ENCODE measurements around the gene ARHGAP33.

Gene ARHGAP33

GRCh38 chr19:35775298-35776101 lies at the start of gene ARHGAP33:
Gene ARHGAP33 (plus strand): TSS chr19:35775564. CDS start chr19:35775659, 95 bp downstream.
- peak; percentile 98 for DNase-seq

GRCh38 chr19:35727053-35727955 lies 48.1 kb upstream of the ARHGAP33 start:
- no peak for DNase-seq

- no peak for DNase-seq
Observed at GRCh38 chr19:35727956-35728706, 47.2 kb upstream of the ARHGAP33 start.

GRCh38 chr19:35729021-35729420 lies 46.3 kb upstream of the ARHGAP33 start:
- DNase-seq = no peak

GRCh38 chr19:35729763-35730162 lies 45.6 kb upstream of the ARHGAP33 start:
- no peak for DNase-seq

DNA sequence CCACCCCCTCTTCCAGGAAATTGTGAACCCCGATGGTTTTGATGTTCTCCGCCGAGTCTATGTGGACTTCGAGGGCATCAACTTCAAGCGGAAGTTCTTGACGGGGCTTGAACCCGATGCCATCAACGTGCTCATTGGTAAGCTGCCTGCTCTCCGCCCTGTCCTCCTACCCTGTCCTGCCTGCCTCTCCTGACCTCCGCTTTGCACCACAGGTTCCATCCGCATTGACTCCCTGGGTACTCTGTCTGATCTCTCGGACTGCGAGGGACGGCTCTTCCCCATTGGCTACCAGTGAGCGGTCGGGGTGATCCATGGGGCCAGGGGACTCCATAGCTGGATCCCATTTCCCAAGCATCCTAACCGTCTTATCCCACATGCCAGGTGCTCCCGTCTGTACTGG lies 45.0 kb upstream of the ARHGAP33 start:
- no peak for DNase-seq

DNA sequence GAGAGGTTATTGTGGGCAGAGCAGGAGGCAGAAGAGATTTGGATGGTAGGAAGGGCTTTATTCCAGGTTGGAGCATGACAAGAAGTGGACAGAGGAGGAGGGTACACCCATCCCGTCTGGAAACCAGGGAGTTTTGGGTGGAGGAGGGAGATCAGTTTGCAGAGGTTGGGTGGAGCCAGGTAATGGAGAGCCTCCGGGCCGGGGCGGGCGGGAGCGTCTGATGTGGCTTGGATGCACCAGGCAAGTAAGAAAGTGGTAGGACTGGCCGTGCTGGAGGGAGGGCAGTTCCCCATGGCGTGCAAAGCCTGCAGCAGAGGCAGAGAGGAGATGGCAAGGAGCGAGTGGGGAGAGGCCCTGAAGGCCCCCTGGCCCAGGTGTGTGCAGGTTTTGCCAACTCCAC lies 44.0 kb upstream of the ARHGAP33 start:
- no peak for DNase-seq

DNA sequence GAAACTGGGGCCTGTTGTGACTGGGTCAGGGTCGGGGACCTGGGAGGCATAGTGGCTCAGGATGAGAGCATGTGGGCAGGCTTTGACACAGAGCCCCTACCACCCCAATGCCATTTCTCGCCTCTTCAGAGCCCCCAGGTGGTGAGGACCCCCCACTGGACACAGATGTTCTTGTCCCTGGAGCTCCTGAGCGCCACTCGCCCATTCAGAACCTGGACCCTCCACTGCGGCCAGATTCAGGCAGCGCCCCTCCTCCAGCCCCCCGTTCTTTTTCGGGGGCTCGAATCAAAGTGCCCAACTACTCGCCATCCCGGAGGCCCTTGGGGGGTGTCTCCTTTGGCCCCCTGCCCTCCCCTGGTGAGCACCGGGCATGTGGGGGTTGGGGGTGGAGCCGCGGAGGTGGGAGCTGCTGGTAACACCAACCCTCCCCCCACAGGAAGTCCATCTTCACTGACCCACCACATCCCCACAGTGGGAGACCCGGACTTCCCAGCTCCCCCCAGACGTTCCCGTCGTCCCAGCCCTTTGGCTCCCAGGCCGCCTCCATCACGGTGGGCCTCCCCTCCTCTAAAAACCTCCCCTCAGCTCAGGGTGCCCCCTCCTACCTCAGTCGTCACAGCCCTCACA lies 43.5 kb upstream of the ARHGAP33 start:
- no peak for DNase-seq

DNA sequence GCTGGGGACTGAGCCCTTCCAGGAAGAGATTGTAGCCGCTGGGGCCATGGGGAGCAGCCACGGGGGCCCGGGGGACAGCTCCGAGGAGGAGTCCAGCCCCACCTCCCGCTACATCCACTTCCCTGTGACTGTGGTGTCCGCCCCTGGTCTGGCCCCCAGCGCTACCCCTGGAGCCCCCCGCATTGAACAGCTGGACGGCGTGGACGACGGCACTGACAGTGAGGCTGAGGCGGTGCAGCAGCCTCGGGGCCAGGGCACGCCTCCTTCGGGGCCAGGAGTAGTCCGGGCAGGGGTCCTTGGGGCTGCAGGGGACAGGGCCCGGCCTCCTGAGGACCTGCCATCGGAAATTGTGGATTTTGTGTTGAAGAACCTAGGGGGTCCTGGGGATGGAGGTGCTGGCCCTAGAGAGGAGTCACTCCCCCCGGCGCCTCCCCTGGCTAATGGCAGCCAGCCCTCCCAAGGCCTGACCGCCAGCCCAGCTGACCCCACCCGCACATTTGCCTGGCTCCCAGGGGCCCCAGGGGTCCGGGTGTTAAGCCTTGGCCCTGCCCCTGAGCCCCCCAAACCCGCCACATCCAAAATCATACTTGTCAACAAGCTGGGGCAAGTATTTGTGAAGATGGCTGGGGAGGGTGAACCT lies 42.7 kb upstream of the ARHGAP33 start:
- DNase-seq = no peak

DNA sequence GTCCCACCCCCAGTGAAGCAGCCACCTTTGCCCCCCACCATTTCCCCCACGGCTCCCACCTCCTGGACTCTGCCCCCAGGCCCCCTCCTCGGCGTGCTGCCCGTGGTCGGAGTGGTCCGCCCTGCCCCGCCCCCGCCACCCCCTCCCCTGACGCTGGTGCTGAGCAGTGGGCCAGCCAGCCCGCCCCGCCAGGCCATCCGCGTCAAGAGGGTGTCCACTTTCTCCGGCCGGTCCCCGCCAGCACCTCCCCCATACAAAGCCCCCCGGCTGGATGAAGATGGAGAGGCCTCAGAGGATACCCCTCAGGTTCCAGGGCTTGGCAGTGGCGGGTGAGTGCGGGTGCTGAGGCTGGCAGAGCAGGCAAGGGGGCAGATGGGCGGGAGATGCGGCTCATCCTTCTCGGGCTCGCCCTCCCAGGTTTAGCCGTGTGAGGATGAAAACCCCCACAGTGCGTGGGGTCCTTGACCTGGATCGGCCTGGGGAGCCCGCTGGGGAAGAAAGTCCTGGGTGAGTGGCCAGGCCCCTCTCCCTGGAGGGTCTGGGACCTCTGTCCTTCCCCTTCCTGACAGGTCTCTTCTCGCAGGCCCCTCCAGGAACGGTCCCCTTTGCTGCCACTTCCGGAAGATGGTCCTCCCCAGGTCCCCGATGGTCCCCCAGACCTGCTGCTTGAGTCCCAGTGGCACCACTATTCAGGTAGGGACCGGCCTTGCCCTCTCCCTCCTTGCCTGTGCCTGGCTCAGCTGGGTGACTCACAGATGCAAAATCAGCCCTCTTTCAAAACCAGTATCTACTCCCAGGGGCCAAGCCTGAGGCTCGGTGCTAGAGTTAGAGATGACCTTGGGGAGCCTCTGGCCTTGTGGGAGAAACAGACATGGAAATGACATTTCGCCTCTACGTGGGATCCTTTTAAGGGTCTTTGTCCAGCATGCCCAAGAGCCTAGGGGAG lies 41.9 kb upstream of the ARHGAP33 start:
- no peak for DNase-seq

- DNase-seq = no peak
Observed at GRCh38 chr19:35734273-35734672, 41.1 kb upstream of the ARHGAP33 start.

GRCh38 chr19:35734889-35735288 lies 40.5 kb upstream of the ARHGAP33 start:
- no peak for DNase-seq

GRCh38 chr19:35736913-35737886 lies 38.2 kb upstream of the ARHGAP33 start:
- DNase-seq = no peak

DNA sequence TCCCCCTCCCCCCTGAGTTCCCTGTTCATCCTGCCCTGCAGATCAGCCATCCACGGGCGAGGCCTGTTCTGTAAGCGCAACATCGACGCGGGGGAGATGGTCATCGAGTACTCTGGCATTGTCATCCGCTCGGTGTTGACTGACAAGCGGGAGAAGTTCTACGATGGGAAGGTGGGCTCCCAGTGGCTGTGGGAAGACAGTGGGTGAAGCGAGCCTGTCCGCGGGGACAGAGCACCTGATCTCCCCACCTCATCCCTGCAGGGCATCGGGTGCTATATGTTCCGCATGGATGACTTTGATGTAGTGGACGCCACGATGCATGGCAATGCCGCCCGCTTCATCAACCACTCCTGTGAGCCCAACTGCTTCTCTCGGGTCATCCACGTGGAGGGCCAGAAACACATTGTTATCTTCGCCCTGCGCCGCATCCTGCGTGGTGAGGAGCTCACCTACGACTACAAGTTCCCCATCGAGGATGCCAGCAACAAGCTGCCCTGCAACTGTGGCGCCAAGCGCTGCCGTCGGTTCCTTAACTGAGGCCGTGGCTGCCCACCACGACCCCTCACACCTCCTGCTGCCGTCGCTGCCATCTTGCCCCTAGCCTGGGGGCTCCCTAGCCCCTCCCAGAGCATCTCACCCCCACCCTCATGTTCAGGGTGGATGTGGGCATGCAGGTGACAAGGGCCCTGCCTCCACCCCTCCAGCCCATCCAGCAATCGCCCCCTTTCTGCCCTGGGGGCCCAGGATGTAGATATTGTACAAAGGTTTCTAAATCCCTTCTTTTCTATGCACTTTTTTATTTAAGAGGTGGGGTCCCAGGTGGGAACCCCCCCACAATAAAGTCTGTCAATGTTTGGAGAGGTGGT lies 37.1 kb upstream of the ARHGAP33 start:
- no peak for DNase-seq

DNA sequence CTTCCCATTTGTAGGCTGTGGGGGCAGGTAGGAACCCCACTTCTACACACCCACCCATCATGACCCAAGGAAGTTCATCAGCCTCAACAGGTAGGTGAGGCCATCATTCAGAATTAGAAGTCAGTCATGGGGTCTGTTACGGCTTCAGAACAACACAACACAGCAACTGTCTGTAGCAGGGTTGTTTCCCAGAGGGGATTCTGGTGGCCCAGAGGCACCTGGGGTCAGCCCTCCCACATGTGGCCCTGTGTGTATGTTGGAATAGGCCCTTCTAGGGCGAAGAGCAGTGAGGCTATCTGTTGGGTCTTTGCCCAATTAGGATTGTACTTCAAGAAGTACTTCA lies 36.5 kb upstream of the ARHGAP33 start:
- DNase-seq = no peak

DNA sequence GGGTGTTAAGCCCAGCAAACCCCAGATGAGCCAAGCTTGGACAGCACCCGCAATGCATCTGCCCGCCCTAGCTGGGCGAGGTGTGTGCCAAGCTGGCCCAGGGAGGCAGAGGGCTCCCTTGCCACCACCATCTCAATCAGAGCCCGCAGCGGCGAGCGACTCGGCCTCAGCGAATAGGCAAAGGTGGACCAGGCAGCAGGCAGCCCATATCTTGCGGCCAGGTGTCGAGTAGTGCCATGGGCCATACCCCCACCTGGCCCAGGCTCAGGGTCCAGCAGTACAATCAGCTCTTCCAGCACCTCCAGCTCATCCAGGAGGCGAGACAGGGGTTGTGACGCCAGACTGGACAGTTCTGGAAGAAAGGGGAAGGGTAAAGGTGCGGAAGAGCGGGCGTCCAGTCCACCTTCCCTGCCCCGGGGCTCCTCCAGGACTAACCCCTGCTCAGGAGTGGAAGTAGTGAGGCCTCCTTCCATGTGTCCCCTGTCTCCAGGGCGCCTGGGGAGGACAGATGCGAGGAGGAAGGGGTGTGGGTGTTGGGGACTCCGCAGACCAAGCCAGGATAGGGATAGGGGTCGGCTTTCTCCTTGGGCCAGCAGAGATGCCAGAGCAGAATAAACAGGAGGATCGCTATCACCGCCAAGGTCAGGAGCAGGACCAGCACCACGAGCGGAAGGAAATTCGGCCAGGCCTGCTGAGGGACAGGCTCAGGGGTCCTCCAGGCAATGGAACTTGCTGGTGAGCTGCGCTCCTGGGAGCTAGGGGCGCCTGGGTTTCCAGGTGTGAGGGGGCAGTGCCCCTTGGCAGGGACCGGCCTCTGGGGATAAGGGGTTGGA lies 35.9 kb upstream of the ARHGAP33 start:
- DNase-seq = no peak

GRCh38 chr19:35740108-35740422 lies 35.3 kb upstream of the ARHGAP33 start:
- DNase-seq = no peak
